ENCODE results near the gene GTSE1. TPM values are rescaled to one million over a fixed set of nuclear protein-coding genes. Genes with fewer than 3 reads are reported as not detected.

Gene GTSE1
- total and polyA plus RNA-seq, 2 donors: 4.4 to 14.1 TPM

DNA sequence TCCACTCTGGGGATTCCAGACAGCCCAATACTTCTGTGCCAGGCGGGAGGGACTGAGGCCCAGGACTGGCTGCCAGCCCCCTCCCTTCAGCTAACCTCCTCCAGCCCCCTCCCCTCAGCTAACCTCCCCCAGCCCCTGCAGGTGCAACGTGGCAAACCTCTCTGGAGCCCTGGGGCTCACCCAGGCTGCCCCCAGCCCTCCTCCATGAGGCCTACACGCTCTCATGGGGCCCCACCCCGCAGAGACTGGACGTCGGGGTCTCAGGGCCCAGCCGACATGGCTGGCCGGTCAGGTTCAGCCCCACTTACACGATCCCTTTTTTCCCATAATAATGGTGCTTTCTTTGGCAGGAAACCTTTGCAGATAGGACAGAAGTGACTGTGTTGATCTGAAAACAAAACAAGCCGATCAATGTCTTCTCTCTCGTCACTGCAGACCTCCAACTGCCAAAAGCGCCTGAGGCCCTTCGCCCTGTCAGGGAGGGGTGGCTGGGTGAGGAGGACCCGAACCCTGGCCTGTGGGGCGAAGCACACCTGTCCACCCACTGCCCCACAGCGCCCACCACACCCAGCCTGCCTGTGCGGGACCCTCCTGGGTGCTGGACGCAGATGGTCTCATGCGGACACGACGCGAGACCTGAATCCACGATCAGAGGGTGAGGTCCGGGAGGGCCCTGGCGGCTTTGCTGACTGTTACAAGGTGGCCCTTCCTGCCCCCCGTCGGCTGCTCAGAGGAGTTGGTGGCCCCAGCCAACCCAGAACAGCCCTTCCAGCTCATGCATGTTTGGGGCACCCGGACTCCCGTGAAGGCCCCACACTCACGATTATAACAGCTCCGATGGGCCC, 72.4 kb downstream of the GTSE1 start:
- peaks cover 6 to 51% of the 10 kb centered on the region in 2 donors for H3K27me3 ChIP-seq (ENCODE audit: control insufficient read depth in 2 of 2, insufficient read depth in 1 of 2, low read length in 1 of 2)
- no peak overlapping the region for H3K27ac ChIP-seq (ENCODE audit: low read depth in 1 of 2, low read length in 1 of 2)
- no peak for DNase-seq (ENCODE audit: low read depth in 6 of 9, low spot score in 9 of 9)
- peaks cover 0 to 7% of the 10 kb centered on the region in 2 donors for H3K4me1 ChIP-seq (ENCODE audit: control insufficient read depth in 2 of 2, insufficient read depth in 2 of 2, low read length in 2 of 2)
- no peaks in the 10 kb centered on the region for H3K36me3 ChIP-seq (ENCODE audit: control insufficient read depth in 2 of 2, insufficient read depth in 2 of 2, low read length in 1 of 2)
- no peaks in the 10 kb centered on the region for H3K9me3 ChIP-seq (ENCODE audit: control insufficient read depth in 2 of 2, insufficient read depth in 1 of 2, low read length in 1 of 2)
- WGBS: 94% methylated on average over 31 of the region's 31 CpGs
- no peak overlapping the region for H3K4me3 ChIP-seq (ENCODE audit: low read length in 2 of 2)

DNA sequence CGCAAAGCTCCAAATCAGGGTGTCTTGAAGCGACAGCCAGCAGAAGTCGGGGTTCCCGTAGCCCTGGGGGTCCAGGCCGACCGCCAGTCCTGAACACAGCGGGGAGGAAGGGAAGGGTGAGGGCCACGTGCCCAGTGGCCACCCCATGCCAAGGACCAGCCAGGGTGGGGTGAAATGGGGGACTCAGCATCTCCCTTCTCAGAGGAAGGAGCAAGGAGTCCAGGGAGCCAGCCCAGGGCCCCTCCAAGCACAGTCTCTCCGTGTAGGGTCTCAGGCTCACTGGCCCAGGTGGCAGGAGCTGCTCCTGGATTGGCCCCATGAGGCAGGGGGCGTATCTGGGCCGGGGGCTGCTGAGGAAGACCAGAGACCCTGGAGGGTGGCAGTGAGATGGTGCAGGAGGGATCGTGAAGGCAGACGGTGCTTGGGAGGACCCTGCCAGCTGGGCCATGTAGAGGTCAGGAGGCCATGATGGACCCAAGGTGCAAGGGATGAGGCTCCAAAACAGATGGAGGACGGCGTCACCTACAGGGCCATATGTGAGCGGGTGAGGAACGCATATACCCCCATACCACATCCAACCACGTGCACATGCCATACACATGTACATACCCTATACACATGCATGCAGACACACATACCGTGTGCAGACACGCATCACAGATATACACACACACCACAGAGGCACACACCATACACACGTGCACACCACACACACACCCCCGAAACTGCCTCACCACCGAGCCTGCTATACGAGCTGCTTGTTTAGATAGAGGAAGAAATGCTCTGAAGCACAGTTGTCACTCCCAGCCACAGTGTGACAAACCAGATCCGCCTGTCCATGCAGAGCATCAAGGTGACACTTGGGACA, 73.3 kb downstream of the GTSE1 start:
- DNase-seq (ENCODE audit: low read depth in 6 of 9, low spot score in 9 of 9): no peak
- Histone ChIP-seq H3K4me3 (ENCODE audit: low read length in 2 of 2) (no peak overlapping the region), H3K27ac (ENCODE audit: low read depth in 1 of 2, low read length in 1 of 2) (no peak overlapping the region), H3K36me3 (ENCODE audit: control insufficient read depth in 2 of 2, insufficient read depth in 2 of 2, low read length in 1 of 2) (no peaks in the 10 kb centered on the region), H3K27me3 (ENCODE audit: control insufficient read depth in 2 of 2, insufficient read depth in 1 of 2, low read length in 1 of 2) (peaks cover 6 to 54% of the 10 kb centered on the region in 2 donors), H3K9me3 (ENCODE audit: control insufficient read depth in 2 of 2, insufficient read depth in 1 of 2, low read length in 1 of 2) (peaks cover 0 to 6% of the 10 kb centered on the region in 2 donors), H3K4me1 (ENCODE audit: control insufficient read depth in 2 of 2, insufficient read depth in 2 of 2, low read length in 2 of 2) (peaks cover 0 to 10% of the 10 kb centered on the region in 2 donors)
- WGBS: 95% methylated on average over 25 of the region's 25 CpGs

DNA sequence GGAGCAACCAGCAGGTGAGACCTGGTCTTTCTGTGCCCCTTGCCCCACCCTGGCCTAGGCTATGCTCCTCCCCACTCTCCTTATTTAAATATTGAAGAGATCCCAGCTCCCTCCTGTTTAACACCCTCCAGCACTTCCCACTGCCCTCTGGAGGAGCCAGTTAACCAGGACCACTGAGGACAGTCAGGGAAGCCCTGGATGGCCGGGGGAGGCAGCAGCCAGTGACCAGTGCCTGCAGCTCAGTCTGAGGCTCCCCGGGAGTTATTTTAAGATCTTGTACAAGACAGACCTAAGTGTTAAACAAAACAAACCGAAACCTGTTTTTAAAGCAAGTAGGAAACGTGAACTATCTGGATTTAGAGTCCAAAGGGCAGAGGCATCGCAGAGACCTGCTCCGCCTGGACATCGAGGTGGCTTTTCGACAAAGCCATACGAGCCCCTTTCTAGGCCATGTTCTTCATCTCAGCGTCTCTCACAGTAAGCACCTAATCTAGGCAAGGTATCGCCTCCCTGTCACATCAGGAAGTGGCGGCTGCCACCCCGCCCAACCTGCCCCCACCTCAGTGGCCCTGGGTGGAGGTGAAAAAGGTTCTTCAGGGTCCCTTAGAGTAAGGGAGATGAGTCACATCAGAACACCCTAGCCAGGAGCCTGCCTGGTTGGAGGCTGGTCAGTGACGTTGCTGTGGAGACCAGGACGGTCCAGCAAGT, 74.1 kb downstream of the GTSE1 start:
- 89% methylated on average over 15 of the region's 15 CpGs for WGBS
- no peaks in the 10 kb centered on the region for H3K36me3 ChIP-seq (ENCODE audit: control insufficient read depth in 2 of 2, insufficient read depth in 2 of 2, low read length in 1 of 2)
- peaks cover 4 to 13% of the 10 kb centered on the region in 2 donors for H3K9me3 ChIP-seq (ENCODE audit: control insufficient read depth in 2 of 2, insufficient read depth in 1 of 2, low read length in 1 of 2)
- H3K4me3 ChIP-seq (ENCODE audit: low read length in 2 of 2): no peak overlapping the region
- H3K27ac ChIP-seq (ENCODE audit: low read depth in 1 of 2, low read length in 1 of 2): no peak overlapping the region
- H3K27me3 ChIP-seq (ENCODE audit: control insufficient read depth in 2 of 2, insufficient read depth in 1 of 2, low read length in 1 of 2): peaks cover 6 to 55% of the 10 kb centered on the region in 2 donors
- peaks cover 0 to 10% of the 10 kb centered on the region in 2 donors for H3K4me1 ChIP-seq (ENCODE audit: control insufficient read depth in 2 of 2, insufficient read depth in 2 of 2, low read length in 2 of 2)
- DNase-seq (ENCODE audit: low read depth in 6 of 9, low spot score in 9 of 9): no peak

DNA sequence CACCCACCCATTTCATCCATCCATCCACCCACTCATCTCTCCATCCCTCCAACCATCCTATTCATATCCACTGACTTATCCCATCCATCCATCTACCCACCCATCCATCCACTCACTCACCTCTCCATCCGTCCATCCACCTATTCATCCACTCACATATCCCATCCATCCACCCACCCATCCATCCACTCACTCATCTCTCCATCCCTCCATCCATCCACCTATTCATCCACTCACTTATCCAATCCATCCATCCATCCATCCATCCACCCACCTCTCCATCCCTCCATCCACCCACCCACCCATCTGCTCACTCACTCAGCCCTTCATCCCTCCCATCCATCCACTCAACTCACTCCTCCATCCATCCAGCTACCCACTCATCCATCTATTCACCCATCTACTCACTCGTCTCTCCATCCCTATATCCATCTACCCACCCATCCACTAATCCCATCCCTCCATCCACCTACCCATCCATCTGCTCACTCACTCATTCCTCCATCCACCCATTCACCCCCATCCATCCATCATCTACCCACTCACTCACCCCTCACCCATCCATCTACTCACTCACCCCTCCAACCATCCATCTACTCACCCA, 75.1 kb downstream of the GTSE1 start:
- Histone ChIP-seq H3K36me3 (ENCODE audit: control insufficient read depth in 2 of 2, insufficient read depth in 2 of 2, low read length in 1 of 2) (no peaks in the 10 kb centered on the region), H3K4me1 (ENCODE audit: control insufficient read depth in 2 of 2, insufficient read depth in 2 of 2, low read length in 2 of 2) (peaks cover 0 to 10% of the 10 kb centered on the region in 2 donors), H3K27ac (ENCODE audit: low read depth in 1 of 2, low read length in 1 of 2) (no peak overlapping the region), H3K9me3 (ENCODE audit: control insufficient read depth in 2 of 2, insufficient read depth in 1 of 2, low read length in 1 of 2) (peaks cover 5 to 20% of the 10 kb centered on the region in 2 donors), H3K27me3 (ENCODE audit: control insufficient read depth in 2 of 2, insufficient read depth in 1 of 2, low read length in 1 of 2) (peaks cover 6 to 51% of the 10 kb centered on the region in 2 donors), H3K4me3 (ENCODE audit: low read length in 2 of 2) (no peak overlapping the region)
- 95% methylated on average over 2 of the region's 2 CpGs for WGBS
- no peak for DNase-seq (ENCODE audit: low read depth in 6 of 9, low spot score in 9 of 9)

DNA sequence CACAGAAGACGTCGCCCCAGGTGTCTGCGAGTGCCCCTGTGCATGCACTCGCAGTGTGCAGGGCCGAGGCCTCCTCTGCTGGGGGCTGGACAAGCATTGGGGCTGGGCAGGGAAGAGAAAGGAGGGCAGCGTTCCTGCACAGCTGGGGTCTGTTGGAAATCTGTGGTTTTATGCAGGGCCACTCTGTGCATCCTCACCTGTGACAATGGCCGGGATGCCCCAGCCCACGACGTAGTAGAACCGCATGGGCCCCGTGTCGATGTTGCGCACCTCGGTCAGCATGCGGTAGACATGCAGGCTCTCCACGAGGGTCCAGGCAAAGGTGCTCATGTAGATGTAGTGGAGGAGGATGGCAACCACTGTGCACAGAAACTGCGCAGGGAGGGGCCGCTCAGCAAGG, 76.0 kb downstream of the GTSE1 start:
- no peaks in the 10 kb centered on the region for H3K36me3 ChIP-seq (ENCODE audit: control insufficient read depth in 2 of 2, insufficient read depth in 2 of 2, low read length in 1 of 2)
- H3K4me1 ChIP-seq (ENCODE audit: control insufficient read depth in 2 of 2, insufficient read depth in 2 of 2, low read length in 2 of 2): peaks cover 0 to 10% of the 10 kb centered on the region in 2 donors
- 95% methylated on average over 18 of the region's 18 CpGs for WGBS
- H3K27ac ChIP-seq (ENCODE audit: low read depth in 1 of 2, low read length in 1 of 2): no peak overlapping the region
- H3K4me3 ChIP-seq (ENCODE audit: low read length in 2 of 2): no peak overlapping the region
- peaks cover 8 to 51% of the 10 kb centered on the region in 2 donors for H3K27me3 ChIP-seq (ENCODE audit: control insufficient read depth in 2 of 2, insufficient read depth in 1 of 2, low read length in 1 of 2)
- H3K9me3 ChIP-seq (ENCODE audit: control insufficient read depth in 2 of 2, insufficient read depth in 1 of 2, low read length in 1 of 2): peaks cover 5 to 26% of the 10 kb centered on the region in 2 donors
- DNase-seq (ENCODE audit: low read depth in 6 of 9, low spot score in 9 of 9): no peak

DNA sequence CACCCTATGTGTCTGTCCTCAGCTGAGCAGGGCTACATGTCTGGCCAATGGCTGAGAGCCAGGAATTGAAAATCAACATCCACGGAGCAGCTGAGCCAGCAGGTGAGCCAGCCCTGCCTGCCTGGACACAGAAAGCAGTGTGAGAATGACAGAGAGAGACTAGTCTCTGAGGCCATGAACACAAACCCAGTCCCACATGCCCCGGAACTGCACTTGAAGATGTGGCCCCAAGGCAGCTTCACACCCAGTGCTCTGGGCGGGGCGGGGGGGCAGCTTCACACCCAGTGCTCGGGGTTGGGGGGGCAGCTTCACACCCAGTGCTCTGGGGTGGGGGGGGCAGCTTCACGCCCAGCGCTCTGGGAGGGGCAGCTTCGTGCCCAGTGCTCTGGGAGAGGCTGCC, 76.5 kb downstream of the GTSE1 start:
- no peak overlapping the region for H3K4me3 ChIP-seq (ENCODE audit: low read length in 2 of 2)
- H3K27me3 ChIP-seq (ENCODE audit: control insufficient read depth in 2 of 2, insufficient read depth in 1 of 2, low read length in 1 of 2): peaks cover 8 to 49% of the 10 kb centered on the region in 2 donors
- H3K4me1 ChIP-seq (ENCODE audit: control insufficient read depth in 2 of 2, insufficient read depth in 2 of 2, low read length in 2 of 2): peaks cover 0 to 10% of the 10 kb centered on the region in 2 donors
- WGBS: 60% methylated on average over 8 of the region's 8 CpGs
- peaks cover 5 to 26% of the 10 kb centered on the region in 2 donors for H3K9me3 ChIP-seq (ENCODE audit: control insufficient read depth in 2 of 2, insufficient read depth in 1 of 2, low read length in 1 of 2)
- no peak for DNase-seq (ENCODE audit: low read depth in 6 of 9, low spot score in 9 of 9)
- no peak overlapping the region for H3K27ac ChIP-seq (ENCODE audit: low read depth in 1 of 2, low read length in 1 of 2)
- no peaks in the 10 kb centered on the region for H3K36me3 ChIP-seq (ENCODE audit: control insufficient read depth in 2 of 2, insufficient read depth in 2 of 2, low read length in 1 of 2)

DNA sequence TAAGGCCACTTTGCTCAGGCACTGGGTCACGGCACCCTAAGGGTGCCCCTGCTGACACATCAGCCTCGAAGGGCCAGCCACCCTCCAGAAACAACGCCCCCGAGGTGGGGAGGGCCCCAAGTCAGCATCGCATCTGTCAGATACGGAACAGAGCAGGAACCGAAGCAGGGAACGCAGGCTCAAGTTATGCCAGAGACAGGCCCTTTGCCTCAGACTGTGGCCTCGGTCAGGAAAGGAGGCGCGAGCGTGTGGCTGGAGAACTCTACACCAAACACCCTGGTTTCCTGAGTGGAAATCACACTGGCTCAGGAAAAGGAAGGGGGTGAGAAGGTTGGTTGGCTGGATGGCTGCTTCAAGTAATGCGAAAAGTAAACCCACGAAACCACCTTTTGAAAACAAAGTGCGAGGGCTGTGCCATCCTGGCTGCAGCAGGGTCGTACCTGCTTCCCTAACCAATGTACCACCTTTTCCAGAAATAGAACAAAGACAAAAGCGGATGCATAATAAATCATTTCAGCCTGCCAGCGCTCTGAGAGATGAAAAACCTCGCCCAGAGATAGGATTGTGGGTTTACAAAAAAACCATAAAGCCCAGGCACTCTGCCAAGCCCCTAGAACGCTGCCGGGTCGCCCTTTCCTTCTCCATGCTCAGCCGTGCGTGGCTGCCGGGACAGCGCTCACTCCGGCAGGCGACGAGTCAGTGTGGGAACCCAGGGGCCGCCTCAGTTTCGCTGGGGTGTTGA, 77.4 kb downstream of the GTSE1 start:
- Histone ChIP-seq H3K27ac (ENCODE audit: low read depth in 1 of 2, low read length in 1 of 2) (peak overlapping the region in 1 of 2 donors; percentile 53), H3K27me3 (ENCODE audit: control insufficient read depth in 2 of 2, insufficient read depth in 1 of 2, low read length in 1 of 2) (peaks cover 8 to 52% of the 10 kb centered on the region in 2 donors), H3K9me3 (ENCODE audit: control insufficient read depth in 2 of 2, insufficient read depth in 1 of 2, low read length in 1 of 2) (peaks cover 5 to 26% of the 10 kb centered on the region in 2 donors), H3K4me3 (ENCODE audit: low read length in 2 of 2) (no peak overlapping the region), H3K36me3 (ENCODE audit: control insufficient read depth in 2 of 2, insufficient read depth in 2 of 2, low read length in 1 of 2) (no peaks in the 10 kb centered on the region), H3K4me1 (ENCODE audit: control insufficient read depth in 2 of 2, insufficient read depth in 2 of 2, low read length in 2 of 2) (peaks cover 0 to 14% of the 10 kb centered on the region in 2 donors)
- 3% methylated on average over 31 of the region's 31 CpGs for WGBS
- peak in 1 of 9 donors; percentile 35 for DNase-seq (ENCODE audit: low read depth in 6 of 9, low spot score in 9 of 9)

Measured in thymus (tissue), 11 donors.